ENCODE measurements around the gene GGNBP2.

GGNBP2 gene

GRCh38 chr17:36523113-36523512 lies 21.6 kb upstream of the GGNBP2 start:
- DNase-seq = no peak

GRCh38 chr17:36524428-36524876 lies 20.3 kb upstream of the GGNBP2 start:
- DNase-seq = peak; percentile 50

- no peak for DNase-seq
Measured at GRCh38 chr17:36525113-36525512, 19.6 kb upstream of the GGNBP2 start.

GRCh38 chr17:36525888-36526287 lies 18.8 kb upstream of the GGNBP2 start:
- no peak for DNase-seq

GRCh38 chr17:36527621-36528250 lies 17.0 kb upstream of the GGNBP2 start:
- no peak for DNase-seq

GRCh38 chr17:36529121-36529520 lies 15.6 kb upstream of the GGNBP2 start:
- no peak for DNase-seq

- no peak for DNase-seq
Measured at GRCh38 chr17:36532435-36532975, 12.2 kb upstream of the GGNBP2 start.

- DNase-seq = peak; percentile 78
Measured at GRCh38 chr17:36533935-36534839, 10.5 kb upstream of the GGNBP2 start.

GRCh38 chr17:36534840-36535668 lies 9.7 kb upstream of the GGNBP2 start, which contains the start of the genes MYO19 and PIGW:
TSS of gene MYO19 (minus strand) at chr17:36534868. CDS start at chr17:36532538, 2,330 bp downstream.
TSS of gene PIGW (plus strand) at chr17:36534987. CDS start at chr17:36537102, 2,115 bp downstream.
- peak; percentile 94 for DNase-seq

- DNase-seq = no peak
Measured at GRCh38 chr17:36535669-36536081, 9.0 kb upstream of the GGNBP2 start.

- no peak for DNase-seq
Measured at GRCh38 chr17:36540696-36541095, 4.0 kb upstream of the GGNBP2 start.

- DNase-seq = no peak
Measured at GRCh38 chr17:36542755-36543154, 2.0 kb upstream of the GGNBP2 start.

GRCh38 chr17:36544044-36544306 lies 744 bp upstream of the GGNBP2 start:
- DNase-seq = peak; percentile 67

GRCh38 chr17:36545077-36545464 lies 352 bp downstream of the GGNBP2 start:
- no peak for DNase-seq

- DNase-seq = peak; percentile 97
Measured at GRCh38 chr17:36545465-36546417, 1.0 kb downstream of the GGNBP2 start.

- DNase-seq = no peak
Measured at GRCh38 chr17:36546418-36547093, 1.8 kb downstream of the GGNBP2 start.

- no peak for DNase-seq
Measured at GRCh38 chr17:36547776-36548175, 3.1 kb downstream of the GGNBP2 start.

- DNase-seq = no peak
Measured at GRCh38 chr17:36550491-36551417, 6.0 kb downstream of the GGNBP2 start.

GRCh38 chr17:36553459-36553858 lies 8.7 kb downstream of the GGNBP2 start:
- DNase-seq = no peak

GRCh38 chr17:36566081-36566480 lies 21.4 kb downstream of the GGNBP2 start:
- no peak for DNase-seq
